GM21423 (cell line): ENCODE measurements around the gene AGBL1.

Experiments
- ATAC-seq: cut with Tn5 transposase; IDR thresholded peaks from one replicate; pipeline ENCODE4 v1.9.1; 2021; ENCODE audit warnings: mild to moderate bottlenecking, moderate library complexity; ENCODE audit not compliant: unreplicated experiment

AGBL1 gene

GRCh38 chr15:86905625-86906256, 826.1 kb downstream of the AGBL1 start:
- ATAC-seq, result no peak

GRCh38 chr15:86906376-86906775, 826.7 kb downstream of the AGBL1 start:
- ATAC-seq, result no peak

- no peak for ATAC-seq
These were observed 831.4 kb downstream of the AGBL1 start for GRCh38 chr15:86911022-86911421.

- no peak for ATAC-seq
These were observed 833.0 kb downstream of the AGBL1 start for GRCh38 chr15:86912661-86913060.

GRCh38 chr15:86915811-86916331, 836.2 kb downstream of the AGBL1 start:
- ATAC-seq, result no peak

- ATAC-seq, result no peak
These were observed 837.1 kb downstream of the AGBL1 start for GRCh38 chr15:86916671-86917360.

GRCh38 chr15:86917361-86917671, 837.6 kb downstream of the AGBL1 start:
- ATAC-seq, result no peak

GRCh38 chr15:86919581-86919980, 839.9 kb downstream of the AGBL1 start:
- ATAC-seq, result no peak

GRCh38 chr15:86929461-86929860, 849.8 kb downstream of the AGBL1 start:
- ATAC-seq, result no peak

- ATAC-seq, result no peak
These were observed 852.8 kb downstream of the AGBL1 start for GRCh38 chr15:86932456-86932855.

- ATAC-seq, result no peak
These were observed 856.2 kb downstream of the AGBL1 start for GRCh38 chr15:86935841-86936240.

- ATAC-seq, result no peak
These were observed 862.6 kb downstream of the AGBL1 start for GRCh38 chr15:86942285-86942684.

- ATAC-seq, result no peak
These were observed 869.0 kb downstream of the AGBL1 start for GRCh38 chr15:86948719-86949118.

GRCh38 chr15:86959254-86959653, 879.6 kb downstream of the AGBL1 start:
- ATAC-seq, result no peak

GRCh38 chr15:86961669-86962068, 882.0 kb downstream of the AGBL1 start:
- ATAC-seq, result no peak

- ATAC-seq, result no peak
These were observed 884.6 kb downstream of the AGBL1 start for GRCh38 chr15:86964271-86964670.

- no peak for ATAC-seq
These were observed 888.6 kb downstream of the AGBL1 start for GRCh38 chr15:86968244-86968643.

- no peak for ATAC-seq
These were observed 889.7 kb downstream of the AGBL1 start for GRCh38 chr15:86969364-86969763.

GRCh38 chr15:86973284-86973844, 893.7 kb downstream of the AGBL1 start:
- no peak for ATAC-seq

- no peak for ATAC-seq
These were observed 908.4 kb downstream of the AGBL1 start for GRCh38 chr15:86988033-86988432.

- no peak for ATAC-seq
These were observed 942.1 kb downstream of the AGBL1 start for GRCh38 chr15:87021751-87022150.

GRCh38 chr15:87031540-87032230, 952.0 kb downstream of the AGBL1 start:
- no peak for ATAC-seq
